Coronary artery (tissue), 2 donors: Measurements from ENCODE around the gene CD44.
"Not testable (repeated sequence)": the region's sequence is repeated elsewhere in the genome, so short reads cannot be mapped to it uniquely, and the experiment has no call there.

ENCODE experiments used
- DNase-seq: peaks from one replicate; pipeline ENCODE4 v3.0.0-alpha.2; 2017; ENCODE audit warnings: low spot score
- H3K27ac ChIP-seq, 2 donors: fragments of 200-600 bp; sonication (generic); one replicate each; pipeline ENCODE4 v1.5.1; 2016 to 2019
- H3K4me3 ChIP-seq: fragments of 200-600 bp; sonication (generic); 2 replicates; pipeline ENCODE4 v1.5.1; 2016; ENCODE audit warnings: mild to moderate bottlenecking, moderate library complexity
- TF ChIP-seq, protein P1 (sequence below): fragments of 200-600 bp; sonication (generic); IDR thresholded peaks from one replicate; pipeline ENCODE4 v1.5.1; 2019; ENCODE audit warnings: antibody characterized with exemption

The CD44 gene

DNA sequence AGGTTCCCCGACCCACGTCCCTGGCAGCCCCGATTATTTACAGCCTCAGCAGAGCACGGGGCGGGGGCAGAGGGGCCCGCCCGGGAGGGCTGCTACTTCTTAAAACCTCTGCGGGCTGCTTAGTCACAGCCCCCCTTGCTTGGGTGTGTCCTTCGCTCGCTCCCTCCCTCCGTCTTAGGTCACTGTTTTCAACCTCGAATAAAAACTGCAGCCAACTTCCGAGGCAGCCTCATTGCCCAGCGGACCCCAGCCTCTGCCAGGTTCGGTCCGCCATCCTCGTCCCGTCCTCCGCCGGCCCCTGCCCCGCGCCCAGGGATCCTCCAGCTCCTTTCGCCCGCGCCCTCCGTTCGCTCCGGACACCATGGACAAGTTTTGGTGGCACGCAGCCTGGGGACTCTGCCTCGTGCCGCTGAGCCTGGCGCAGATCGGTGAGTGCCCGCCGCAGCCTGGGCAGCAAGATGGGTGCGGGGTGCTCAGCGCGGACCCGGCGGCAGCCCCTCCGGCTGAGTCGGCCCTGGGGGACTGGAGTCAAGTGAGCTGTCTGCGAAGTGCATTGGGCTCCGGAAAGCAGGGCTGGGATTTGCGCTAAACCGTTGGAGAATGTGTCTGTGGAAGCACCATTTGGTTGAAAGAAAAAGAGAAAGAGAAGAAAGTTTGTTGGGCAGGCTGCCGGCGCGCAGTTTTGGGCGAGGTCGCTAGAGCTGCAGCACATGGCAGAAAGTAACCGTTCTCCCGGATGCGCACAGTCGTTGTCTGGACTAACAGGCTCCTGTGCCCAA is at the start of gene CD44:
TSS of gene CD44 (plus strand) at position 229 of the 779 bp plus-strand sequence. CDS start at position 362, 133 bp downstream.
- H3K4me3 ChIP-seq = peak within 1 kb of the TSS; percentile 91
- DNase-seq = peak; percentile 87
- H3K27ac ChIP-seq = peak within 1 kb of the TSS; percentile 95 to 96
- TF ChIP-seq, protein P1, sequence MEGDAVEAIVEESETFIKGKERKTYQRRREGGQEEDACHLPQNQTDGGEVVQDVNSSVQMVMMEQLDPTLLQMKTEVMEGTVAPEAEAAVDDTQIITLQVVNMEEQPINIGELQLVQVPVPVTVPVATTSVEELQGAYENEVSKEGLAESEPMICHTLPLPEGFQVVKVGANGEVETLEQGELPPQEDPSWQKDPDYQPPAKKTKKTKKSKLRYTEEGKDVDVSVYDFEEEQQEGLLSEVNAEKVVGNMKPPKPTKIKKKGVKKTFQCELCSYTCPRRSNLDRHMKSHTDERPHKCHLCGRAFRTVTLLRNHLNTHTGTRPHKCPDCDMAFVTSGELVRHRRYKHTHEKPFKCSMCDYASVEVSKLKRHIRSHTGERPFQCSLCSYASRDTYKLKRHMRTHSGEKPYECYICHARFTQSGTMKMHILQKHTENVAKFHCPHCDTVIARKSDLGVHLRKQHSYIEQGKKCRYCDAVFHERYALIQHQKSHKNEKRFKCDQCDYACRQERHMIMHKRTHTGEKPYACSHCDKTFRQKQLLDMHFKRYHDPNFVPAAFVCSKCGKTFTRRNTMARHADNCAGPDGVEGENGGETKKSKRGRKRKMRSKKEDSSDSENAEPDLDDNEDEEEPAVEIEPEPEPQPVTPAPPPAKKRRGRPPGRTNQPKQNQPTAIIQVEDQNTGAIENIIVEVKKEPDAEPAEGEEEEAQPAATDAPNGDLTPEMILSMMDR = no peak

- no peak overlapping the region for H3K27ac ChIP-seq
- DNase-seq = no peak
- H3K4me3 ChIP-seq = no peak overlapping the region
- TF ChIP-seq, protein P1 = no peak
These were observed 49.3 kb upstream of the CD44 start for GRCh38 chr11:35089666-35090065.

- no peak overlapping the region for H3K27ac ChIP-seq
- TF ChIP-seq, protein P1 = no peak
These were observed 48.8 kb upstream of the CD44 start for GRCh38 chr11:35090125-35090524.

DNA sequence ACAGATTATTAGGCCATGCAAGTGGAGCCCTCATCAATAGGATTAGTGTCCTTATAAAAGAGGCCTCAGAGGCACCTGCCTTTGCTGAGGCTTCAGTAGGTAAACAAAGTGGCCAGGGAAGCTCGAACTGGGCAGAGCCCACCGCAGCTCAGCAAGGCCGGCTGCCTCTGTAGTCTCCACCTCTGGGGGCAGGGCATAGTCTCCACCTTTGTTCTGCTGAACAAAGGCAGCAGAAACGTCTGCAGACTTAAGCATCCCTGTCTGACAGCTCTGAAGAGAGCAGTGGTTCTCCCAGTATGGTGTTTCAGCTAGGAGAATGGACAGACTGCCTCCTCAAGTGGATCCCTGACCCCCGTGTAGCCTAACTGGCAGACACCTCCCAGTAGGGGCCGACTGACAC is 48.0 kb upstream of the CD44 start:
- H3K27ac ChIP-seq, H3K4me3 ChIP-seq, DNase-seq: not testable (repeated sequence)

More at GRCh38 chr11:35090125-35090524, 48.8 kb upstream of the CD44 start:
- H3K4me3 ChIP-seq = no peak overlapping the region
- DNase-seq = no peak

GRCh38 chr11:35096723-35097122 is 42.2 kb upstream of the CD44 start:
- no peak for DNase-seq
- Histone ChIP-seq H3K27ac (no peak overlapping the region), H3K4me3 (no peak overlapping the region)
- TF ChIP-seq, protein P1 = no peak

GRCh38 chr11:35097814-35098455 is 41.0 kb upstream of the CD44 start:
- TF ChIP-seq, protein P1 = no peak
- no peak for DNase-seq
- Histone ChIP-seq H3K27ac (peak overlapping the region; percentile 7 to 58), H3K4me3 (no peak overlapping the region)

GRCh38 chr11:35098855-35099254 is 40.1 kb upstream of the CD44 start:
- Histone ChIP-seq H3K4me3 (no peak overlapping the region), H3K27ac (peak overlapping the region; percentile 64 to 76)
- DNase-seq = no peak
- TF ChIP-seq, protein P1 = no peak
